Natural killer cell (primary cell): Measurements from ENCODE around the gene PATL1. TPM values are rescaled to one million over a fixed set of nuclear protein-coding genes. Genes with fewer than 3 reads are reported as not detected.
"Not testable (repeated sequence)": the region's sequence is repeated elsewhere in the genome, so short reads cannot be mapped to it uniquely, and the experiment has no call there.

Experiments used
- ATAC-seq, 3 donors: fragments of 150-1000 bp in 2 of 3; fragments of 200-7000 bp in 1 of 3; cut with Tn5 transposase; 1 replicate in 1 of 3; 2 replicates in 2 of 3; pipeline ENCODE4 v1.10.0; 2021; ENCODE audit warnings: mild to moderate bottlenecking in 2 of 3, moderate library complexity in 2 of 3
- DNase-seq, 2 donors: peaks; one replicate each; pipeline versions ENCODE4 v3.0.0 to v3.0.0-alpha.2; 2013 to 2021; ENCODE audit warnings: mixed read lengths in 1 of 2
- H3K27ac ChIP-seq: one replicate; pipeline ENCODE4 v1.5.1; 2013; ENCODE audit warnings: mild to moderate bottlenecking, low read length
- H3K27me3 ChIP-seq: one replicate; pipeline ENCODE4 v1.6.1; 2013; ENCODE audit warnings: low read length; ENCODE audit not compliant: control insufficient read depth, insufficient read depth
- H3K36me3 ChIP-seq: one replicate; pipeline ENCODE4 v1.6.1; 2013; ENCODE audit warnings: low read length; ENCODE audit not compliant: control insufficient read depth, insufficient read depth
- H3K4me1 ChIP-seq: one replicate; pipeline ENCODE4 v1.6.1; 2013; ENCODE audit warnings: low read length; ENCODE audit not compliant: control insufficient read depth, insufficient read depth
- H3K4me3 ChIP-seq: one replicate; pipeline ENCODE4 v1.5.1; 2013; ENCODE audit warnings: low read length
- H3K9me3 ChIP-seq: one replicate; pipeline ENCODE4 v1.6.1; 2013; ENCODE audit warnings: low read length; ENCODE audit not compliant: control insufficient read depth, insufficient read depth
- H3K27ac Mint-ChIP-seq, 2 donors: one replicate each; pipeline ENCODE4 v1.8.0; 2022; ENCODE audit warnings: mild to moderate bottlenecking in 2 of 2, mixed read lengths in 2 of 2, moderate library complexity in 1 of 2
- H3K27me3 Mint-ChIP-seq, 2 donors: one replicate each; pipeline ENCODE4 v1.8.0; 2022; ENCODE audit warnings: low read depth in 2 of 2, mixed read lengths in 2 of 2
- H3K36me3 Mint-ChIP-seq: one replicate; pipeline ENCODE4 v1.8.0; 2022; ENCODE audit warnings: mixed read lengths
- H3K4me1 Mint-ChIP-seq, 2 donors: one replicate each; pipeline ENCODE4 v1.8.0; 2022; ENCODE audit warnings: mixed read lengths in 2 of 2
- H3K4me3 Mint-ChIP-seq: one replicate; pipeline ENCODE4 v1.8.0; 2022; ENCODE audit warnings: mild to moderate bottlenecking, moderate library complexity, mixed read lengths
- H3K9me3 Mint-ChIP-seq, 2 donors: one replicate each; pipeline ENCODE4 v1.8.0; 2022; ENCODE audit warnings: mixed read lengths in 2 of 2
- WGBS: methylation state at CpG from one replicate; pipeline ENCODE4 v1.1.7; 2013; ENCODE audit warnings: missing lambda C conversion rate; ENCODE audit not compliant: insufficient coverage; 5-methylcytosine and 5-hydroxymethylcytosine counted together
- intact Hi-C: fragments of 100-400 bp; cut with micrococcal nuclease; formaldehyde crosslinking; loops from one replicate; pipeline ENCODE4 v1.14.2; 2022
- total RNA-seq, 4 donors: library from RNA; stranded (reverse); fragments of 120-200 nt in 1 of 4; gene quantifications; one replicate each; pipeline versions ENCODE4 v1.2.3 to v1.2.4, GENCODE V29; 2013 to 2022
- TF ChIP-seq, protein P1 (sequence below): fragments of 200-600 bp; IDR thresholded peaks from one replicate; pipeline ENCODE4 v1.8.0; 2022; ENCODE audit warnings: antibody characterized with exemption

PATL1 gene
- total RNA-seq, 3 donors from 2014 or later (not counting 1 experiment from before 2014, with no cell fraction given) = 56.8 to 69.4 (median 58.1) TPM

DNA sequence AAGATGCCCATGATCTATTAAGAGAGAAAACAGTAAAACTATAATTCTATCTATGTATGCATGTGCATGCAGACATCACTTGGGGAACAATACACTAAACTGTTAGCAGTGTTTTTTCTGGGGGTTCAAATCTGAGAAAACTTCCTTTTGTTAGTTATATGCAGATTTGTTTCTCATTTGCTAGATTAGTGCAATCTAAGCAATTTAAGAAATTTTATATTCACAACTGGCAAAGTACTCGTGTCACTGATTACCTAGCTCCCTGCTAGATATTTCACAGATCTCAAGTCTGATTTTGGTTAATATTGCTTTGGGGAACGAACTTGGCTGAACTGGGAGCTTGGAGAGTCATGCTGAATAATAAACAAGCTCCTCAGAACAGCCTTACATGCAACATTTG, 38.3 kb downstream of the PATL1 start:
- Mint-ChIP-seq H3K4me3 (no peak overlapping the region), H3K9me3 (no peaks in the 10 kb centered on the region), H3K4me1 (no peaks in the 10 kb centered on the region), H3K27me3 (no peaks in the 10 kb centered on the region), H3K27ac (no peak overlapping the region), H3K36me3 (no peaks in the 10 kb centered on the region)
- Histone ChIP-seq H3K27ac (no peak overlapping the region), H3K4me3 (no peak overlapping the region), H3K9me3 (no peaks in the 10 kb centered on the region), H3K27me3 (no peaks in the 10 kb centered on the region), H3K4me1 (no peaks in the 10 kb centered on the region), H3K36me3 (no peaks in the 10 kb centered on the region)
- 94% methylated on average over 2 of the region's 2 CpGs for WGBS
- intact Hi-C loops = no loop called here
- no peak for ATAC-seq
- DNase-seq = no peak
- TF ChIP-seq, protein P1, sequence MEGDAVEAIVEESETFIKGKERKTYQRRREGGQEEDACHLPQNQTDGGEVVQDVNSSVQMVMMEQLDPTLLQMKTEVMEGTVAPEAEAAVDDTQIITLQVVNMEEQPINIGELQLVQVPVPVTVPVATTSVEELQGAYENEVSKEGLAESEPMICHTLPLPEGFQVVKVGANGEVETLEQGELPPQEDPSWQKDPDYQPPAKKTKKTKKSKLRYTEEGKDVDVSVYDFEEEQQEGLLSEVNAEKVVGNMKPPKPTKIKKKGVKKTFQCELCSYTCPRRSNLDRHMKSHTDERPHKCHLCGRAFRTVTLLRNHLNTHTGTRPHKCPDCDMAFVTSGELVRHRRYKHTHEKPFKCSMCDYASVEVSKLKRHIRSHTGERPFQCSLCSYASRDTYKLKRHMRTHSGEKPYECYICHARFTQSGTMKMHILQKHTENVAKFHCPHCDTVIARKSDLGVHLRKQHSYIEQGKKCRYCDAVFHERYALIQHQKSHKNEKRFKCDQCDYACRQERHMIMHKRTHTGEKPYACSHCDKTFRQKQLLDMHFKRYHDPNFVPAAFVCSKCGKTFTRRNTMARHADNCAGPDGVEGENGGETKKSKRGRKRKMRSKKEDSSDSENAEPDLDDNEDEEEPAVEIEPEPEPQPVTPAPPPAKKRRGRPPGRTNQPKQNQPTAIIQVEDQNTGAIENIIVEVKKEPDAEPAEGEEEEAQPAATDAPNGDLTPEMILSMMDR = no peak

DNA sequence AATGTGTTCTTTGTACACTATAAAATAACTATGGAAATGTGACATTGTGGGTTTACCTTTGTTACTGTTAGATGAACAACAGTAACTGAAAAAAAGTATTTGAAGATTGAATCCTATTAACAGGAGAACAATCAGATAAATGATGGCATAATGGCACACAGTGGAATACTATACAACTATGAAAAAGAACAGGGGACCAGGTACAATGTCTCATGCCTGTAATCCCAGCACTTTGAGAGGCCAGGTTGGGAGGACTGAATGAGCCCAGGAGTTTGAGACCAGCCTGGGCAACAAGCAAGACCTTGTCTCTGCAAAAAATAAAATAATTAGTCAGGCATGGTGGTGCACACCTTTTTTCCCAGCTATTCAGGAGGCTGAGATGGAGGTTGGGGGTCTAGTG, 38.8 kb downstream of the PATL1 start:
- H3K4me1 Mint-ChIP-seq = no peaks in the 10 kb centered on the region
- TF ChIP-seq, protein P1 = no peak
- DNase-seq (no peak), ATAC-seq (no peak)
- H3K9me3 Mint-ChIP-seq = no peaks in the 10 kb centered on the region
- H3K4me3 ChIP-seq = no peak overlapping the region
- H3K27me3 Mint-ChIP-seq = no peaks in the 10 kb centered on the region
- H3K36me3 Mint-ChIP-seq = no peaks in the 10 kb centered on the region
- no peaks in the 10 kb centered on the region for H3K4me1 ChIP-seq
- H3K36me3 ChIP-seq = no peaks in the 10 kb centered on the region
- intact Hi-C loops = no loop called here
- no peaks in the 10 kb centered on the region for H3K9me3 ChIP-seq
- no peak overlapping the region for H3K27ac ChIP-seq
- no peak overlapping the region for H3K27ac Mint-ChIP-seq
- no peak overlapping the region for H3K4me3 Mint-ChIP-seq
- no peaks in the 10 kb centered on the region for H3K27me3 ChIP-seq

DNA sequence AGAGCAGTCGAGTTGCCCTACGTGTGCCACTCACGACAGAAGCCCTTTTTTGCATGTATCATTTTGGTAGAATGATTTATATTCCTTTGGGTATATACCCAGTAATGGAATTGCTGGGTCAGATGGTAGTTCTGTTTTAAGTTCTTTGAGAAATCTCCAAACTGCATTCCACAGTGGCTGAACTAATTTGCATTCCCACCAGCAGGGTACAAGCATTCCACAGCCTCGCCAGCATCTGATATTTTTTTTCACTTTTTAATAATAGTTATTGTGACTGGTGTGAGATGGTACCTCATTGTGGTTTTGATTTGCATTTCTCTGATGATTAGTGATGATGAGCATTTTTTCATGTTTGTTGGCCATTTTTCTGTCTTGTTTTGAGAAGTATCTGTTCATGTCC, 41.9 kb downstream of the PATL1 start:
- H3K4me1 Mint-ChIP-seq, H3K27me3 Mint-ChIP-seq, H3K4me3 ChIP-seq, H3K9me3 ChIP-seq, H3K36me3 Mint-ChIP-seq, H3K36me3 ChIP-seq, H3K9me3 Mint-ChIP-seq, H3K27ac ChIP-seq, H3K4me1 ChIP-seq, DNase-seq, H3K27me3 ChIP-seq, H3K27ac Mint-ChIP-seq, H3K4me3 Mint-ChIP-seq, ATAC-seq, intact Hi-C loops: not testable (repeated sequence)
- WGBS = 98% methylated on average over 3 of the region's 4 CpGs

DNA sequence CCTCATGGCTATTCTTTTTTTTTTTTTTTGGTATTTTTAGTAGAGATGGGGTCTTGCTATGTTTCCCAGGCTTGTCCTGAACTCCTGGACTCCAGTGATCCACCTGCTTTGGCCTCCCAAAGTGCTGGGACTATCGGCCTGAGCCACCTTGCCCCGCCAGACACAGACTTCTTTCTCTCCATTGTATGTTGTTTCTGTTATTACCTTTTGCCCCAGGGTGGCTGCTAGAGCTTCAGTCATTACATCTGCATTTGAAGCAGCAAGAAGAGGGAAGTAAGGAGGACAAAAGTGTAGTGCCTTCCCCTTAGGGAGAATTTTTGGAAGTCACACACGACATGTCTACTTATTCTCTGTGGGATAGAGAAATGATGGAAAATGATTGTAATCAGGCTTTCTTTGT, 43.1 kb downstream of the PATL1 start:
- DNase-seq (no peak), ATAC-seq (no peak)
- Histone ChIP-seq H3K27me3 (no peaks in the 10 kb centered on the region), H3K4me1 (no peaks in the 10 kb centered on the region), H3K4me3 (no peak overlapping the region), H3K27ac (no peak overlapping the region), H3K36me3 (no peaks in the 10 kb centered on the region), H3K9me3 (no peaks in the 10 kb centered on the region)
- intact Hi-C loops = no loop called here
- TF ChIP-seq, protein P1 = no peak
- WGBS = 97% methylated on average over 3 of the region's 3 CpGs
- Mint-ChIP-seq H3K4me3 (no peak overlapping the region), H3K27me3 (no peaks in the 10 kb centered on the region), H3K4me1 (no peaks in the 10 kb centered on the region), H3K9me3 (no peaks in the 10 kb centered on the region), H3K27ac (no peak overlapping the region), H3K36me3 (no peaks in the 10 kb centered on the region)
